ENCODE data around the gene SPAG8. TPM values are rescaled to one million over a fixed set of nuclear protein-coding genes. Genes with fewer than 3 reads are reported as not detected.

SPAG8 gene
- total RNA-seq, 1 experiment from 2014 or later, result not detected

GRCh38 chr9:35771943-35772342 lies 40.1 kb downstream of the SPAG8 start:
- Histone ChIP-seq H3K27ac (ENCODE audit: low read length) (peak overlapping the region; percentile 64), H3K9me3 (ENCODE audit: low read length) (no peaks in the 10 kb centered on the region), H3K9ac (ENCODE audit: low read length) (no peak overlapping the region), H3K4me2 (ENCODE audit: low read length) (peak overlapping the region; percentile 58), H3K9me2 (replicated peaks; ENCODE audit: low read length) (no peaks in the 10 kb centered on the region), H4K20me1 (ENCODE audit: low read length) (no peaks in the 10 kb centered on the region), H3K79me2 (ENCODE audit: low read length) (no peaks in the 10 kb centered on the region), H3K36me3 (ENCODE audit: low read depth, low read length) (no peaks in the 10 kb centered on the region), H3K4me3 (ENCODE audit: low read length) (peak overlapping the region; percentile 22; the same call in 1 of the 2 replicates), H2AFZ (ENCODE audit: low read length) (no peak overlapping the region), H3K4me1 (ENCODE audit: insufficient read depth, low read length) (peaks cover 37% of the 10 kb centered on the region), H3F3A (ENCODE audit: low read length, unreplicated experiment) (peaks cover 5% of the 10 kb centered on the region), H3K27me3 (ENCODE audit: low read length) (no peaks in the 10 kb centered on the region)
- CTCF ChIA-PET, result interaction anchor here (0.5 to 1.7 kb wide), 2 partner anchors 19 to 23 kb away, joined by 3 to 6 read pairs; partner anchors contain the start of genes GBA2 and RGP1
- DNase-seq, result peak; percentile 77
- TF ChIP-seq EZH2 (IDR thresholded peaks at IDR 0.05; ENCODE audit: low read length, unreplicated experiment), result no peak
- TF ChIP-seq EZH2phosphoT487 (IDR thresholded peaks at IDR 0.05; ENCODE audit: borderline replicate concordance, low read length), result no peak
- TF ChIP-seq CTCF (conservative IDR thresholded peaks at IDR 0.05; ENCODE audit: low read depth, low read length), result no peak
- BruUV-seq (replicated peaks), result no TSS peak
- POLR2A ChIA-PET (ENCODE audit: unreplicated experiment), result no interaction called here
- intact Hi-C loops (cut with micrococcal nuclease), result loop anchor here (1.0 to 10.0 kb wide), 2 partner anchors 15 to 53 kb away; partner anchors contain the start of genes FAM221B and TMEM8B
- ATAC-seq, result peak; percentile 72

- H3K4me2 ChIP-seq (ENCODE audit: low read length), result peak overlapping the region; percentile 58
- DNase-seq, result peak; percentile 69
- peak; percentile 64 for ATAC-seq
Measured at GRCh38 chr9:35771534-35771933, 40.5 kb downstream of the SPAG8 start.

More at GRCh38 chr9:35771534-35771933, 40.5 kb downstream of the SPAG8 start:
- Histone ChIP-seq H3K9me2 (replicated peaks; ENCODE audit: low read length) (no peaks in the 10 kb centered on the region), H3K27ac (ENCODE audit: low read length) (peak overlapping the region; percentile 64), H3K4me1 (ENCODE audit: insufficient read depth, low read length) (peaks cover 37% of the 10 kb centered on the region), H3K9ac (ENCODE audit: low read length) (no peak overlapping the region), H3K36me3 (ENCODE audit: low read depth, low read length) (no peaks in the 10 kb centered on the region), H3F3A (ENCODE audit: low read length, unreplicated experiment) (peaks cover 5% of the 10 kb centered on the region), H3K27me3 (ENCODE audit: low read length) (no peaks in the 10 kb centered on the region), H3K79me2 (ENCODE audit: low read length) (no peaks in the 10 kb centered on the region), H3K4me3 (ENCODE audit: low read length) (peak overlapping the region; percentile 22; the same call in 1 of the 2 replicates), H2AFZ (ENCODE audit: low read length) (0 out of 2 replicates have a peak overlapping the region, but pooled peaks have one; percentile 29), H4K20me1 (ENCODE audit: low read length) (no peaks in the 10 kb centered on the region), H3K9me3 (ENCODE audit: low read length) (no peaks in the 10 kb centered on the region)
- no peak for TF ChIP-seq EZH2 (IDR thresholded peaks at IDR 0.05; ENCODE audit: low read length, unreplicated experiment)
- TF ChIP-seq EZH2phosphoT487 (IDR thresholded peaks at IDR 0.05; ENCODE audit: borderline replicate concordance, low read length), result no peak
- TF ChIP-seq CTCF (conservative IDR thresholded peaks at IDR 0.05; ENCODE audit: low read depth, low read length), result no peak
- intact Hi-C loops (cut with micrococcal nuclease), result loop anchor here (1.0 to 10.0 kb wide), 2 partner anchors 14 to 53 kb away; partner anchors contain the start of genes FAM221B and TMEM8B
- POLR2A ChIA-PET (ENCODE audit: unreplicated experiment), result interaction anchor here (0.6 to 0.9 kb wide), 2 partner anchors 101 to 114 kb away, joined by 3 read pairs; partner anchors contain the start of gene RMRP
- BruUV-seq (replicated peaks), result no TSS peak
- CTCF ChIA-PET, result interaction anchor here (0.5 to 1.7 kb wide), 2 partner anchors 19 to 22 kb away, joined by 3 to 6 read pairs; partner anchors contain the start of genes GBA2 and RGP1

Measured in PC-3 (cell line).